Activated CD8-positive, alpha-beta T cell treated with anti-CD3 and anti-CD28 coated beads for 36 hours (primary cell): ENCODE results near the gene TBL3. TPM values are rescaled to one million over a fixed set of nuclear protein-coding genes. Genes with fewer than 3 reads are reported as not detected.
A peak's percentile ranks its signal among the peaks of the same experiment; 100 is the strongest.

ENCODE experiments used
- ATAC-seq: fragments of 200-7000 bp; cut with Tn5 transposase; one replicate; pipeline ENCODE4 v1.10.0; 2021; ENCODE audit warnings: mild to moderate bottlenecking, moderate library complexity
- CTCF ChIA-PET: fragments of 350-600 bp; sonication (Branson Sonifier 250); formaldehyde crosslinking; loops from one replicate; lab custom pipeline; 2021; ENCODE audit warnings: antibody characterized with exemption; lab: Charles Lee
- POLR2A ChIA-PET: fragments of 350-600 bp; sonication (Branson Sonifier 250); formaldehyde crosslinking; loops from one replicate; lab custom pipeline; 2021; ENCODE audit warnings: antibody characterized with exemption; lab: Charles Lee
- DNase-seq: peaks from one replicate; pipeline ENCODE4 v3.0.0-alpha.2; 2020
- H3K27ac Mint-ChIP-seq: one replicate; pipeline ENCODE4 v1.8.0; 2021; ENCODE audit warnings: mild to moderate bottlenecking, mixed read lengths
- H3K27me3 Mint-ChIP-seq: one replicate; pipeline ENCODE4 v1.8.0; 2021; ENCODE audit warnings: mixed read lengths
- H3K36me3 Mint-ChIP-seq: one replicate; pipeline ENCODE4 v1.8.0; 2021; ENCODE audit warnings: low read depth, mixed read lengths
- H3K4me1 Mint-ChIP-seq: one replicate; pipeline ENCODE4 v1.8.0; 2021; ENCODE audit warnings: low read depth, mixed read lengths
- H3K4me3 Mint-ChIP-seq: one replicate; pipeline ENCODE4 v1.8.0; 2021; ENCODE audit warnings: mild to moderate bottlenecking, moderate library complexity, mixed read lengths
- H3K9me3 Mint-ChIP-seq: one replicate; pipeline ENCODE4 v1.8.0; 2021; ENCODE audit warnings: mixed read lengths
- CTCF ChIP-seq: fragments of 200-600 bp; IDR thresholded peaks from one replicate; pipeline ENCODE4 v1.8.0; 2022; ENCODE audit warnings: antibody characterized with exemption, mild to moderate bottlenecking
- intact Hi-C: fragments of 100-400 bp; cut with micrococcal nuclease; formaldehyde crosslinking; loops from one replicate; pipeline ENCODE4 v1.10.0; 2022
- total RNA-seq, 2 experiments: library from RNA; stranded (reverse); gene quantifications; one replicate each; pipeline ENCODE4 v1.2.3, GENCODE V29; 2021

TBL3 gene
- total RNA-seq, 2 experiments from 2014 or later: 54.4 to 56.0 TPM

- no peak overlapping the region for H3K27ac Mint-ChIP-seq
- no peak for TF ChIP-seq CTCF
- intact Hi-C loops: no loop called here
- H3K9me3 Mint-ChIP-seq: no peaks in the 10 kb centered on the region
- POLR2A ChIA-PET: no interaction called here
- no peaks in the 10 kb centered on the region for H3K36me3 Mint-ChIP-seq
- H3K27me3 Mint-ChIP-seq: peaks cover 14% of the 10 kb centered on the region
- DNase-seq (no peak), ATAC-seq (no peak)
- no peak overlapping the region for H3K4me3 Mint-ChIP-seq
- CTCF ChIA-PET: no interaction called here
- peaks cover 2% of the 10 kb centered on the region for H3K4me1 Mint-ChIP-seq
Observed at GRCh38 chr16:1926271-1926670, 45.6 kb upstream of the TBL3 start.

- intact Hi-C loops: no loop called here
- POLR2A ChIA-PET: interaction anchor here (1.0 kb wide), 1 partner anchor 226 kb away, joined by 3 read pairs; the partner anchor contains the start of gene TRAF7
- H3K4me1 Mint-ChIP-seq: peaks cover 2% of the 10 kb centered on the region
- ATAC-seq (peak; percentile 17), DNase-seq (peak; percentile 37)
- no peaks in the 10 kb centered on the region for H3K27me3 Mint-ChIP-seq
- peak overlapping the region; percentile 67 for H3K4me3 Mint-ChIP-seq
- H3K9me3 Mint-ChIP-seq: no peaks in the 10 kb centered on the region
- no peak for TF ChIP-seq CTCF
- CTCF ChIA-PET: interaction anchor here (0.6 to 3.8 kb wide), 22 partner anchors 9 to 457 kb away, joined by 3 to 29 read pairs (median 4); partner anchors contain the start of genes FAHD1, HAGH, NUBP2 and SPSB3
- peak overlapping the region; percentile 50 for H3K27ac Mint-ChIP-seq
- no peaks in the 10 kb centered on the region for H3K36me3 Mint-ChIP-seq
Observed at GRCh38 chr16:1929105-1929504, 42.7 kb upstream of the TBL3 start.

GRCh38 chr16:1929578-1930337 lies 42.1 kb upstream of the TBL3 start:
- Mint-ChIP-seq H3K9me3 (no peaks in the 10 kb centered on the region), H3K4me1 (peaks cover 2% of the 10 kb centered on the region), H3K27me3 (no peaks in the 10 kb centered on the region), H3K27ac (no peak overlapping the region), H3K4me3 (peak overlapping the region; percentile 67), H3K36me3 (no peaks in the 10 kb centered on the region)
- intact Hi-C loops: no loop called here
- DNase-seq (peak; percentile 92), ATAC-seq (peak; percentile 98)
- CTCF ChIA-PET: interaction anchor here (0.6 to 3.8 kb wide), 23 partner anchors 8 to 458 kb away, joined by 3 to 29 read pairs (median 4); partner anchors contain the start of genes FAHD1, HAGH, NUBP2 and SPSB3
- peak; percentile 98 for TF ChIP-seq CTCF
- POLR2A ChIA-PET: interaction anchor here (0.6 to 1.6 kb wide), 4 partner anchors 22 to 579 kb away, joined by 3 read pairs; partner anchors contain the start of gene TRAF7

GRCh38 chr16:1930338-1930720 lies 41.5 kb upstream of the TBL3 start:
- intact Hi-C loops: no loop called here
- Mint-ChIP-seq H3K4me3 (no peak overlapping the region), H3K27me3 (no peaks in the 10 kb centered on the region), H3K27ac (no peak overlapping the region), H3K36me3 (no peaks in the 10 kb centered on the region), H3K9me3 (no peaks in the 10 kb centered on the region), H3K4me1 (peaks cover 2% of the 10 kb centered on the region)
- no peak for DNase-seq
- ChIA-PET CTCF (interaction anchor here (0.7 to 3.8 kb wide), 10 partner anchors 11 to 148 kb away, joined by 3 to 29 read pairs (median 6); partner anchors contain the start of genes NUBP2 and SPSB3), POLR2A (interaction anchor here (0.6 to 1.6 kb wide), 3 partner anchors 21 to 579 kb away, joined by 3 read pairs; no protein-coding TSS in a partner anchor)
- ATAC-seq: no peak
- no peak for TF ChIP-seq CTCF
